ES-I3 (cell line): ENCODE data around the gene RALGAPA2.

Experiments
- H3K36me3 ChIP-seq: 2 replicates; pipeline ENCODE4 v1.6.1; 2013; ENCODE audit warnings: mild to moderate bottlenecking, low read length, control low read depth, moderate library complexity; ENCODE audit not compliant: insufficient read depth
- H3K4me1 ChIP-seq: 2 replicates; pipeline ENCODE4 v1.6.1; 2013; ENCODE audit warnings: mild to moderate bottlenecking, control low read depth, low read length; ENCODE audit not compliant: insufficient read depth
- H3K9ac ChIP-seq: 2 replicates; pipeline ENCODE4 v1.6.1; 2013; ENCODE audit warnings: low read depth, mild to moderate bottlenecking, low read length, moderate library complexity
- H3K9me3 ChIP-seq: 2 replicates; pipeline ENCODE4 v1.6.1; 2013; ENCODE audit warnings: mild to moderate bottlenecking, low read length, moderate library complexity; ENCODE audit not compliant: control insufficient read depth, insufficient read depth

RALGAPA2 gene

DNA sequence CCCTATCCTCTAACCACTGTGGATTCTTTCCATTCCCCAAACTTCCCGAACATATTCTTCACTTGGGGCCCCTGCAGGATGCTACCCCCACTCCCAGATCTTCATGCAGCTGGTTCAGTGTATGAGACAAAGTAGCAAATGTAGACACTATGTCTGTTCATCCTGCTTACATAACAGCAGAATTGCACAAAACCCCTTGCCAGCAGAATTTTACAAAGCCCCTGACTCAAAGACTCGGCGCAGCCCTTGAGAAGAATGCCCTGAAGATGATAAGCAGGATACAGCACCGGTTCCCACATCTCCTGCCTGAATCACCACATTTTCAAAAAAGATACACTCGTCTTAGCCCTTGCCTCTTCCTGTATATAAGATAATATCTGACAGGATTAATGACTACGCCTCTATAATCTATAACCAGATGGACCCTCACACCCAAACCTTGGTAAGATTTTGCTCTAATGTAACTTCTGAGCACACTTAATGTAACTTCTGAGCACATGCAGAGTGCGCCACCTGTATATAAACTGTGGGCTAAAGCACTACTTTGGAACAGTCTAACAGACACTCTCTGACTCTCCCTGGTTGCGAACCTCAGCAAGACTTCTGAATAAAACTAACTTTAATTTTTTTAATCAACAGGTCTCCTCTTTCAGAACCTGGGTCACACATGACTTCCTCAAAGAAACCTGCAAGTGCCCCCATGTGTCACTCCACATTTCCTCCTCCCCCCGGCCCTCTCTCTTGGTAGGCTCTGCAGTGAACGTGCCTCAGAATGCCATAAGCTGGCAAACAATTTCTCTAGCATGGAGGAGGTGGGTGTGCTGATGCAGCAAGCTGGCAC is 28.7 kb downstream of the RALGAPA2 start:
- Histone ChIP-seq H3K9me3 (no peaks in the 10 kb centered on the region), H3K4me1 (no peaks in the 10 kb centered on the region), H3K9ac (no peak overlapping the region), H3K36me3 (no peaks in the 10 kb centered on the region)

DNA sequence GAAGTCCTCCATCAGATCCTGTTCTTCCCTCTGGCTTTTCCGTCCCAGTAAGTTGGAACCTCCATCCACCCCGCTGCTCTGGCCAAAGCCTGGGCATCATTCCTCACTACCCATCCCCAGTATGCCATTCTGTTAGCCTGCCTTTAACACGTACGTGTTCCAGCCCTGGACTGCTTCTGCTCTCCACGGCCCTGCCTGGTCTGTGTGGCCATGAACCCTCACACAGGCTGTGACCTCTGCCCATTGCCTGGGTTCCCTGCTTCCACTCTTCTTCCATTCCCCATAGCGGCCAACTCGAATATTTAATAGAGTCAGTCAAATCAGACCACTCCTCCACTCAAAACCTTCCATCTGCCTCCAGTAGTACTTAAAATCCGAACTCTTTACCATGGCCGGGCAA is 29.4 kb downstream of the RALGAPA2 start:
- Histone ChIP-seq H3K4me1 (no peaks in the 10 kb centered on the region), H3K9ac (no peak overlapping the region), H3K36me3 (no peaks in the 10 kb centered on the region), H3K9me3 (no peaks in the 10 kb centered on the region)

DNA sequence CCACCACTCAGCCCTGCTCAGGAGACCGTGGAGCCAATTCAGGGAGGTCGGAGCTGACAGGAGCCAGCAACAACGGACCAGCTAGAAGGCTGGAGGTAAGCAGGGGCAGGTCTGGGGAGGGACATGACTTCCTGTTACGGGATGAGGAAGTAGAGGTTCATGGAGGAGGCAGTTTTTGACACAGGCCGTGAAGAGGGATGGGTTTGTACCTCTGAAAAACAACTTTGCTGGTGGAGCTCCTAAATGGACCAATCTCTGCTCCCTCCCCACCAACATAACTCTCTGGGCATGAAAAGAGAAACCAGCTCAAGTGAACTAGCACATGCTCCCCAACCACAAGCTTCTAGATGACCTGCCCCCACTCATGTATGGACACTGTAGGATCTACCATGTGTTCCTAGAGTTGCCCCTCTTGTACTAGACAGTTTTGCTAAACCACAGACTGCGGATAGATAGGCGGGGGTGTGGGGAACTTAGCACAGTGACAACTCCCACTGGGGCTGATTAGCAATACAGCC is 31.4 kb downstream of the RALGAPA2 start:
- H3K4me1 ChIP-seq: no peaks in the 10 kb centered on the region
- no peak overlapping the region for H3K9ac ChIP-seq
- H3K9me3 ChIP-seq: no peaks in the 10 kb centered on the region
- H3K36me3 ChIP-seq: no peaks in the 10 kb centered on the region

DNA sequence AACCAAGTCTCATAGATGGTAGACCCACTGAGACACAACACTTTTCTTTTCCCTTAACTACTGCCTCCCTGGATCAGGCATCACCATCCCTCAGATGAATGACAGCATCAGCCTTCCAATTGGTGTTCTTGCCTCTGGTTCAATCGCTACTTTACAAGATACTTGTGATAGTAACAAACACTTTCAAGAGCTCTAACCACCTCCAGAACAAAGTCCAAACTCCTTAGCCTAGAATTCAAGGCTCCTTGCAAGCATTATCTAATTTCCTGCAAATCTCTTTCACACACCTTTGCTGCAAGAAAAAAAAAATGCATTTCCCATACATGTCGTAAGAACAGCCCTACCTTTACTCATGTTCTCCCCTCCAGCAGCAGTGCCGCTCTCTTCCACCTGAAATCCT is 33.1 kb downstream of the RALGAPA2 start:
- Histone ChIP-seq H3K36me3 (no peaks in the 10 kb centered on the region), H3K9ac (no peak overlapping the region), H3K9me3 (no peaks in the 10 kb centered on the region), H3K4me1 (no peaks in the 10 kb centered on the region)

DNA sequence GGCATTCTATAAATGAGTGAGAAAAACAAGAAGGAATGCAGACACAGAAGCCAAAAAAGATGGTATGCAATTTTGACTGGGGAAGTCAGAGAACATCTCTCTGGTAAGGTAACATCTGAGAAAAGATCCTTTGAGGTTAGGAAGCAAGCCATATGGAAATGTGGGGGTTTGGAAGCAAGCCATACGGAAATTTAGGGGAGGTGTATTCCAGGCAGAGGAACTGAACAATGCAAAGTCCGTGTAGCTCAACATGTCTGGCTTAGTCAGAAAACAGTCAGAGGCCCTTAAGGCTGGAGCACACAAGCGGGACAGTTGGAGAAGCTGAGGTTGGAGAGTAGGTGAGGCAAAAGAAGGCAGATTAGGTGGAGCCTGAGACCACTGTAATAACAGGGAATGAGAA is 35.3 kb downstream of the RALGAPA2 start:
- H3K36me3 ChIP-seq: no peaks in the 10 kb centered on the region
- no peaks in the 10 kb centered on the region for H3K9me3 ChIP-seq
- H3K4me1 ChIP-seq: no peaks in the 10 kb centered on the region
- no peak overlapping the region for H3K9ac ChIP-seq

DNA sequence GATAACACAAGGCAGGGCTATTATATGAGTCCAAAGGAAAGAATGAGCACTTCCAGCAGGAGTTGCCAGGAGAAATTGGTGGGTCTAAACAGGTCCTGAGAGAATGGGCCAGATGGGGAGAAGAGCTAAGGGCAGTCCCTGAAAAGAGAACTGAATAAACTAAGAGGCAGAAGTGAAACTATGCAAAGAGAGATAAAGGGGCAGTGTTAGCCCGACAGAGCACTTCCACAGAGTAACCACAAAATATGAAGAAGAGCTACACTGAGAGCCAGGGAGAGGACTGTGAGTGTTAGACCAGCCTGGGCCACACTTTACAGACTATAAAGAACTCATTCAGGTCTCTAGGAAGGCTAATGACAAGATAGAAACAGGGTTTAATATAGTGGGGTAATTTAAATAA is 43.8 kb downstream of the RALGAPA2 start:
- Histone ChIP-seq H3K9ac (no peak overlapping the region), H3K36me3 (no peaks in the 10 kb centered on the region), H3K4me1 (peaks cover 10% of the 10 kb centered on the region; the same call in 1 of the 2 replicates), H3K9me3 (no peaks in the 10 kb centered on the region)

DNA sequence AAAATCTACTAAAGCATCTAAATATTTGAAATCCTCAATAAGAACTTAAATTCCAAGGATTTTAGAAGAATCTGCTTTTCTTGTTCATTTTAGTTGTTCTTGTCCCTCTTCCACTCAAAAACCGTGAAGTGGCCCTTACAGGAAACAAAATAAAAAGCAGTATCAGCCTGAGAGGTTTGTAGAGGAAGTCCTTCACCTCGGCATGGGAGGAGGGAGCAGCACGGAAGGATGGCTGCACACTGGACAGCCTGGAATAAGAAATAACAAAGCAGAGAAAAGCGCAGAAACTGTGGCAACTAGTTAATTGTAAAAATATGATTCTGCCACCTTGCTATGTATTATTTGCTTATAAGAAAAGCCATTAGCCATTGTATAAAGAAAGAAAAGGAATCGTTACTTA is 46.1 kb downstream of the RALGAPA2 start:
- H3K9me3 ChIP-seq: no peaks in the 10 kb centered on the region
- H3K36me3 ChIP-seq: no peaks in the 10 kb centered on the region
- H3K9ac ChIP-seq: no peak overlapping the region
- peaks cover 10% of the 10 kb centered on the region; the same call in 1 of the 2 replicates for H3K4me1 ChIP-seq

DNA sequence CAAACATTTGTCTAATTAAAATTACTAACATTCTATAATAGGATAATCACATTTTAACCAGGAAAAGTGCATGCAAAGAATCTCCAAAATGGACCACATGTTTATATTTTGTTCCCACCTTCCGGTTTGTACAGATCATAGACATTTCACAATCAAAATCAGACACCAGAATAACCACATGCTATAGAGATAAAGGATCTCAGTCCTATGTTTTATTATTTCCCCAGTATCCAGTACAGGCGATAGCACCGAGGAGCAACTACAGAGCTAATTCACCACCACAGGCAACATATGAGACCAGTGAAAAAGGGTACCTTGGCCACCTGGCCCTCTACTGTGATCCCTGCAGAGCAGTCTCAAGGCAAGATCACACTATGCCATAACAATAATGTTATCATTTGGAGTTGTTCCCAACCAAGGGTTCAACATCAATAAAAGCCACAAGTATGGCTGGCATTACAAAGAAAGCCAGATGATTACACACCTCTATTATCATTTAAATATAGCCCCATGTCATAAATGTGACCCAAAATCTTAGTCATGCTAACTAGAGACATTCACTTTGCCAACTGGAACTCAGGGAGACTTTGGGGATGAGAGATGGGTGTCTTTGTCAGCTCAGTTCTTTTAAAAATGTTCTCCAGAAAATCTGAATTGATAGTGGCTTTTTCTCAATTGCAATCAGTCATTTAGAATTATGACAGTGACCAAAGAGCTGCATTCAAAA is 46.7 kb downstream of the RALGAPA2 start:
- Histone ChIP-seq H3K9ac (no peak overlapping the region), H3K36me3 (no peaks in the 10 kb centered on the region), H3K4me1 (peaks cover 10% of the 10 kb centered on the region; the same call in 1 of the 2 replicates), H3K9me3 (no peaks in the 10 kb centered on the region)

DNA sequence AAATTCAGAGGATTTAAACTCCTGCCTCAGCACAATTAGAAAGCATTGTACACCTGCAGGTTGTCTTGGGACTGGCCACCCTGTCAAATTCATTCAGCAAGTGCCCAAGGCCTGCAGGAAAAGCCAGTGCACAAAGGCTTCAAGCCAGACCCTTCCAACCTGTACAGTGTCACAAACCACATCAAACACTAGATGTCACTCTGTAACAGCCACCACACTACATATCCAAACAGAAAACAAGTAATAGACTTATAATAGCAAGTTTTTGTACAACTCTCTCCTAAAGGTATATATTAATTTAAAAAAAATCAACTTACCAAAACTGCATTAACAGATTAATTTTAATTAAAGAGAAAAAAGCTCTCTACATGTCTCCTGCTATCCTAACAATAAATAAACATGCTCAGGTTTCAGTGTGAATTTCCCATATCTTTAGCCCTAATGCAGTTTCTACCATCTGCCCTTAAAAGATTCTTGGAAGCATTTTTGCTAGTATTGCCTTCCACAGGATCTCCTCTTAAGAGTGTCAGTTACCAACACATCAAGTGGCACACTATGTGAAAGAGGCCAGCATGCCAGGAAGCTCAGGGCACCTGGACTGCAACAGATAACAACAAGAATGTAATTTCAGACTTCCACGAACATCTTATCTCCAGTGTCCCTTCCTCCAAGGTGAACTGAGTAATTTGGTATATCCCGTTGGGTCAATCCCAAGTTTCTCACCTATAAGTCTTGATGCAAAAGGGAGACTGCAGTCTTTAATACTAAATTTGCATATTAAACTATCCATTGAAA is 47.5 kb downstream of the RALGAPA2 start:
- Histone ChIP-seq H3K36me3 (no peaks in the 10 kb centered on the region), H3K4me1 (peaks cover 10% of the 10 kb centered on the region; the same call in 1 of the 2 replicates), H3K9me3 (no peaks in the 10 kb centered on the region), H3K9ac (no peak overlapping the region)

DNA sequence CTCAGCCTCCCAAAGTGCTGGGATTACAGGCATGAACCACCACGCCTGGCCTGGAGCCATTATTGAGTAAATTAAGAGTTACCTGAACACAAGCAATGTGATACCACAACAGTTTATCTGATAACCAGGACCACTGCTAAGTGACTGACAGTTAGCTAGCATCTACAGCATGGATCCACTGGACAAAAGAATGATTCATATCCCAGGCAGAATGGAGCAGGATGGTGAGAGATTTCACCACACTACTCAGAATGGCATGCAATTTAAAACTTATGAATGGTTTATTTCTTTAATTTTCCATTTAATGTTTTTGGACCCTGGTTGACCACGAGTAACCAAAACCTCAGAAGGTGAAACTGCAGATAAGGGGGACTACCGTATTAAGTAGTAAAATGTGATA is 48.6 kb downstream of the RALGAPA2 start:
- H3K9me3 ChIP-seq: no peaks in the 10 kb centered on the region
- H3K9ac ChIP-seq: no peak overlapping the region

DNA sequence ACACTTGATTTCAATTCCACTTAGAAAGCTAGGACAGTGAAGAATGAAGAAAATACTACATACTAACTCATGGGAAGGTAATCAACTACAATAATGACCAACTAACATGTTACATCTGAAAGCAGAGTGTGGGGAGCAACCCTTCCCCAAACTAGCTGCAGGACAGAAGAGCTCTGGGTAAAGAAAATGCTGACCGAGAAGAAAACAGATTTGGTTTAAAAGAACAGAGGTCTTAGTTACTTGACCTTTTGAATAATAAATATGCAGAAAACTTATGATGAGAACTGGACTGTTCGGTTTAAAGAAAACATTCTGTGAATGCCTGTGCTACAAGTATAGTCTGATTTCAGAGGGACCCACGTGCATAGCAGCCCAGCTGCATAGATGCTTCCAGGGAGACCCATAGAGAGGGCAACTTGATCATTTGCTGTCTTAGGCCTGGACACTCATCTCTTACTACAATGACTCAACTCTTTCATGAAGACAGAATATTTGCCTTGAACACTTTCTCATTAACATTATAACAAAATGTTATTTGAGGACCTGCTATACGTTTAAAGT is 53.5 kb downstream of the RALGAPA2 start:
- Histone ChIP-seq H3K4me1 (no peaks in the 10 kb centered on the region), H3K9ac (no peak overlapping the region), H3K9me3 (no peaks in the 10 kb centered on the region), H3K36me3 (no peaks in the 10 kb centered on the region)

More for the DNA sequence above, 48.6 kb downstream of the RALGAPA2 start:
- Histone ChIP-seq H3K4me1 (peaks cover 10% of the 10 kb centered on the region; the same call in 1 of the 2 replicates), H3K36me3 (no peaks in the 10 kb centered on the region)

DNA sequence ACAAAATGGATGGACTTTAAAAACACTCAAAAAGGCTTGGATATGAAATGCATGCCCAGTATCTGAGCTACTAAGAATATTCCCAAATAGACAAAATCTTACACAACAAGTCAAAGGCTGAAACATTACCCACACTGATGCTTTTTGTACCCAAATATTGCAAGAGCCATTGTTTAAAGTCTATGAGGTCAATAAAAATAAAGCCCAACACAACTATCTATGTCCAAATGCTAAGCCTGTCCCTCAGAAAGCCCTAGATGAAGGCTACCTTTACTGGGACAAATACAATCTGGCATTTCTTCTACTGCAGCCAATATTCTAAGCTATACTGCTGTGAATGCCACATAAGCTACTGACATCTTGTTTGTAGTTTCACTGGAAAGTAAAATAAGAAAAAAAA is 54.3 kb downstream of the RALGAPA2 start:
- Histone ChIP-seq H3K9ac (no peak overlapping the region), H3K36me3 (no peaks in the 10 kb centered on the region), H3K4me1 (no peaks in the 10 kb centered on the region), H3K9me3 (no peaks in the 10 kb centered on the region)

DNA sequence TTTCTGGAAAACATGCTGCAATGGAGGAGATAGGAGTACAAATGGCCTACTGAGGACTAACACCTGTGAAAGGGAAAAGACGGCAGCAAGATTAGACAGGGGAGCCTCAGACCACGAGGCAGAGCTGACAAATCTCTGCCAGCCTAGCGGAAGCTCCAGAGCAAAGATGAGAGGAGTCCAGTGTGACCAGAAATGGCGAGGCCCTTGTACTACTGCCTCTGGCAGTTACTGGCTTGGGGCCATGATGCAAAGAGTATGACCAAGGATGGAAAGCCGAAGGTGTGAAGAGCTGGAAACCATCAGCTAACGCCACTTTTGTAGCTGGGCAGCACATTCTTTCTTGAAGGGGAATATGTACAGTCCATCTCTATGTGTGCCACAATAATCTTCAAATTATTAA is 55.4 kb downstream of the RALGAPA2 start:
- Histone ChIP-seq H3K9ac (no peak overlapping the region), H3K4me1 (no peaks in the 10 kb centered on the region), H3K36me3 (no peaks in the 10 kb centered on the region), H3K9me3 (no peaks in the 10 kb centered on the region)

DNA sequence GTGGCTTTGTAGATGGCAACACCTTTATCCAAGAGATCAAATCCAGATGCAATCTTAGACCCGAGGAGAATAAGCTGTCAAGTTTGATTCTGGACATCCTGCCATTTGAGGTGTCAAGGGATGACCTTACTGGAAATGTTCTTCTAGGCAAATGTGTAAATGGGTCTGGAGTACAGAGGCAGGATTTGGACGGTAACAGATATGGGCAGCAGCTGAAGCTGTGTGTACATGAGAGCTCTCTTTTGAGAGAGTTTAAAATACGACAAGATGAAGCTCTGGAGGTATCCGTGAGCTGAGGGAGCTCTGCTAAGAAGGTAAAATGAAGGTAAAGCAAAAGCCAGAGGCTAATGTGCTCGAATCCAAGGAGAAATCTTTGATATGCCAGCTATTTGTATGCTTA is 56.6 kb downstream of the RALGAPA2 start:
- Histone ChIP-seq H3K4me1 (no peaks in the 10 kb centered on the region), H3K36me3 (no peaks in the 10 kb centered on the region)

More for the DNA sequence above, 56.6 kb downstream of the RALGAPA2 start:
- Histone ChIP-seq H3K9me3 (no peaks in the 10 kb centered on the region), H3K9ac (no peak overlapping the region)
